ENCODE measurements around the gene EXOC6.

The EXOC6 gene

GRCh38 chr10:93083743-93084539, 235.6 kb downstream of the EXOC6 start:
- DNase-seq (ENCODE audit: insufficient read length, low spot score), result no peak
- FAIRE-seq, result no peak
- no peak for TF ChIP-seq CTCF (IDR thresholded peaks at IDR 0.05; ENCODE audit: insufficient read depth, missing control alignments)

- TF ChIP-seq CTCF (IDR thresholded peaks at IDR 0.05; ENCODE audit: insufficient read depth, missing control alignments), result no peak
- DNase-seq (ENCODE audit: insufficient read length, low spot score) (no peak), FAIRE-seq (no peak)
Observed at GRCh38 chr10:93085272-93085859, 237.0 kb downstream of the EXOC6 start.

DNA sequence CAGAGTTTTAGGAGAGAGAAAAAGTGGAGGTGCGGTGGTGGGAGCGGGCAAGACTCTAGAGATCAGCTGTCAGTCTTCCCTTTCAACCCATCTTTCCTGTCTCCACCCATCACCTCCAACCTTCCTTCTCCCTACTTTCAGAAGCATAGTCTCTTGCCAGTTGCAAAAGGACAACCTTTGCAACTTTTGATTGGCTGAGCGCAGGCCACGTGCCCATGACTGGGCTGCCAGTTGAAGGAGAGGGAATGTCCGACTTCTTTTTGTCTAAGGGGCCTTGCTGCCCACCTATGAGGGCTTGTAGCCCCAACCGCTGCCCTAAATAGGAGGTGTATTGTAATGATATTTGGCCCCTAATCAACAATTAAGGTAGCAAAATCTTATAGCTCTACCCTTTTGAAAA, 238.0 kb downstream of the EXOC6 start:
- TF ChIP-seq CTCF (IDR thresholded peaks at IDR 0.05; ENCODE audit: insufficient read depth, missing control alignments), result no peak
- no peak for FAIRE-seq

DNA sequence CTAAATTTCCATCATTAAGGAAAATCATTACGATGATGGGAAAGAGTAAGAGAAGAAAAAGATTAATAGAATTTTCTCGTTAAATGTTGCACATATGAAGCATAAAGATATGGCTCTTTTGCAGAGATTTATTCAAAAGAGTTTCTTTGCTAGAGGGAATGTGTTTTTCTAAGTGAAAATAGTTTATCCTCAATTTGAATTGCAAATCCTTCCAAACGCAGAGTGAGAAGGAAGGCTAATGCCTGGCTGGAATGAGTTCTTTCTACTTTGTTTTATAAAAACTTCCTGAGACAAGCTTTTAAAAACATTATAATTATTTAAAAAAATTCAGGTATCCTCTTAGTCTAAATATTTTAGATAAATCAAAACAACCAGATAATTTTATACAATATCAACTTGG, 239.5 kb downstream of the EXOC6 start:
- no peak for TF ChIP-seq CTCF (IDR thresholded peaks at IDR 0.05; ENCODE audit: insufficient read depth, missing control alignments)
- DNase-seq (ENCODE audit: insufficient read length, low spot score) (no peak), FAIRE-seq (no peak)

More for the DNA sequence above, 238.0 kb downstream of the EXOC6 start:
- no peak for DNase-seq (ENCODE audit: insufficient read length, low spot score)

DNA sequence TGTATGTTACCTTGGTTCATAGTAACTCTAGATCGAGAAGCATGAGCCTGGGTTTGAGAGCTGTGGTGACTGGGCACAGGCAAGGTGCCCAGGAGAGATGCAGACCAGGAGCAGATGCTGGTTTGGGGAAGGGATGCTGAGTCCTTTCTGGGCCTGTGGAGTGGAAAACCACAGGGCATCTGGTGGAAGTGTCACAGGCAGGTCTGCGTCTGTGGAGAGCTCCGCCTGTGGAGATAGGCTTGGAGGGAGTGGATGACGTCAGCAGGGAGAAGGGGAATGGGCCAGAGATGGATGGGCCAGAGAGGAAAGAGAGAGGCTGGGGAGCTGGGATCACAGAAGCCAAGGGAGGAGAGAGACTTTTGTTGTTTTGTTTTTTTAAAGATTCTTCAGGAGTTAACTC, 240.1 kb downstream of the EXOC6 start:
- TF ChIP-seq CTCF (IDR thresholded peaks at IDR 0.05; ENCODE audit: insufficient read depth, missing control alignments), result no peak
- FAIRE-seq (no peak), DNase-seq (ENCODE audit: insufficient read length, low spot score) (no peak)

GRCh38 chr10:93090619-93091018, 242.3 kb downstream of the EXOC6 start:
- TF ChIP-seq CTCF (IDR thresholded peaks at IDR 0.05; ENCODE audit: insufficient read depth, missing control alignments), result no peak
- FAIRE-seq, result no peak
- no peak for DNase-seq (ENCODE audit: insufficient read length, low spot score)

GRCh38 chr10:93091960-93092359, 243.6 kb downstream of the EXOC6 start:
- no peak for TF ChIP-seq CTCF (IDR thresholded peaks at IDR 0.05; ENCODE audit: insufficient read depth, missing control alignments)
- FAIRE-seq, result no peak

More at GRCh38 chr10:93091960-93092359, 243.6 kb downstream of the EXOC6 start:
- DNase-seq (ENCODE audit: insufficient read length, low spot score), result no peak
